ENCODE measurements around the gene ERBIN. TPM values are rescaled to one million over a fixed set of nuclear protein-coding genes. Genes with fewer than 3 reads are reported as not detected.

Gene ERBIN
- total RNA-seq, 4 donors from 2014 or later, result 27.4 to 62.6 (median 48.6) TPM

DNA sequence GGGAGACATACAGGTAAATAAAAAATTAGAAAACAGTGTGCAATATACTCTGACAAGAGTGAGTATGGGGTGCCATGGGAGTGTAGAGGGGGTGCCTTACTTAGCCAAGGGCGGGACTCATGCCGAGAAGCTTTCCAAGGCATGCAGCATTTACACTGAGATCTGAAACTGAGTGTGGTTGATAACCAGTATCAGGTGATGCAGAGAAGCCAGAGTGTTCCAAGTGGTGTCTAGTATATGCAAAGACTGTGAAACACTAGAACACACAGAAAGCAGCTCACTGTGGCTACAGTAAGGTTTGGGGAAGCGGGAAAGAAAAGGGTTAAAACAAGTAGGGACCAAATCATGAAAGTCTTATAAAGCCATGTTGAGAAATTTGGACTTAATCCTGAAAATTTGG lies 30.5 kb upstream of the ERBIN start:
- Histone ChIP-seq H3K4me3 (no peak overlapping the region), H3K36me3 (no peaks in the 10 kb centered on the region), H3K27me3 (no peaks in the 10 kb centered on the region), H3K9me3 (no peaks in the 10 kb centered on the region), H3K4me1 (no peaks in the 10 kb centered on the region), H3K27ac (no peak overlapping the region)
- TF ChIP-seq, protein P1, sequence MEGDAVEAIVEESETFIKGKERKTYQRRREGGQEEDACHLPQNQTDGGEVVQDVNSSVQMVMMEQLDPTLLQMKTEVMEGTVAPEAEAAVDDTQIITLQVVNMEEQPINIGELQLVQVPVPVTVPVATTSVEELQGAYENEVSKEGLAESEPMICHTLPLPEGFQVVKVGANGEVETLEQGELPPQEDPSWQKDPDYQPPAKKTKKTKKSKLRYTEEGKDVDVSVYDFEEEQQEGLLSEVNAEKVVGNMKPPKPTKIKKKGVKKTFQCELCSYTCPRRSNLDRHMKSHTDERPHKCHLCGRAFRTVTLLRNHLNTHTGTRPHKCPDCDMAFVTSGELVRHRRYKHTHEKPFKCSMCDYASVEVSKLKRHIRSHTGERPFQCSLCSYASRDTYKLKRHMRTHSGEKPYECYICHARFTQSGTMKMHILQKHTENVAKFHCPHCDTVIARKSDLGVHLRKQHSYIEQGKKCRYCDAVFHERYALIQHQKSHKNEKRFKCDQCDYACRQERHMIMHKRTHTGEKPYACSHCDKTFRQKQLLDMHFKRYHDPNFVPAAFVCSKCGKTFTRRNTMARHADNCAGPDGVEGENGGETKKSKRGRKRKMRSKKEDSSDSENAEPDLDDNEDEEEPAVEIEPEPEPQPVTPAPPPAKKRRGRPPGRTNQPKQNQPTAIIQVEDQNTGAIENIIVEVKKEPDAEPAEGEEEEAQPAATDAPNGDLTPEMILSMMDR (IDR thresholded peaks at IDR 0.05), result no peak
- no peak for TF ChIP-seq POLR2A (IDR thresholded peaks at IDR 0.05)
- DNase-seq, result no peak
- 84 to 90% methylated on average over 3 of the region's 3 CpGs for WGBS, 2 donors
- intact Hi-C loops (cut with DNase I), result no loop called here

DNA sequence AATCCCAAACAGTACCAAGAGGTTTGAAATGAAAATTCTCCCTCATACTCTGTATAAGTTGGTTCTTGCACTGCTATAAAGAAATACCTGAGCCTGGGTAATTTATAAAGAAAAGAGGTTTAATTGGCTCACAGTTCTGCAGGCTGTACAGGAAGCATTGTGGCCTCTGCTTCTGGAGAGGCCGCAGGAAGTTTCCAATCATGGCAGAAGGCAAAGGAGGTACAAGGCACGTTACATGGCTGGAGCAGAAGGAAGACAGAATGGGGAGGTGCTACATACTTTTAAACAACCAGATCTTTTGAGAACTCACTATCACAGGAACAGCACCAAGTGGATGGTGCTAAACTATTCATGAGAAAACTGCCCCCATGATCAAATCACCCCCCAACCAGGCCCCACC lies 25.6 kb upstream of the ERBIN start:
- Histone ChIP-seq H3K9me3 (no peaks in the 10 kb centered on the region), H3K27me3 (no peaks in the 10 kb centered on the region), H3K4me3 (no peak overlapping the region), H3K27ac (no peak overlapping the region), H3K36me3 (no peaks in the 10 kb centered on the region), H3K4me1 (no peaks in the 10 kb centered on the region)
- DNase-seq, result no peak
- TF ChIP-seq POLR2A (IDR thresholded peaks at IDR 0.05), result no peak
- TF ChIP-seq, protein P1 (IDR thresholded peaks at IDR 0.05), result no peak
- whole genome bisulfite sequencing, 2 donors, result 90 to 97% methylated on average over 2 of the region's 2 CpGs
- intact Hi-C loops (cut with DNase I), result no loop called here

DNA sequence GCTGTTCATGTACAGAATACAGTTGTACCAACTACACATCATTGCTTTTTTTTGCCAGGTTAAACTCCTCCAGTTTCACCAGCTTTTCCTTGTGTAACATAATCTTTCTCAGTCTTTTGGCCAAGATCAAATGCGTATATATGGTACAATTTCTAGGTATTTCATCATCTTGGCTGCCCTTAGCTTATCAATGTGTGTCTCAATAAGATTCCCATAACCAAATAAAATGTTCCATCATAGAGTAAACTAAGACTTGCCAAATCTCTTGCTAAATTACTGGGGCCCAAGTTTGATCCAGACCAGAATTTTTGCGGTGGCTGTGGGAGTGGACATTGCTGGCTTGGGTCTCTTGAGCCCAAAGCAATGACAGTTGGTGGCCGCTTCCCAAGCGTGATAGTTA lies 24.3 kb upstream of the ERBIN start:
- DNase-seq, result no peak
- WGBS, 2 donors, result 81 to 95% methylated on average over 4 of the region's 4 CpGs
- intact Hi-C loops (cut with DNase I), result no loop called here
- no peak for TF ChIP-seq POLR2A (IDR thresholded peaks at IDR 0.05)
- TF ChIP-seq, protein P1 (IDR thresholded peaks at IDR 0.05), result no peak
- Histone ChIP-seq H3K27me3 (no peaks in the 10 kb centered on the region), H3K4me1 (no peaks in the 10 kb centered on the region), H3K36me3 (no peaks in the 10 kb centered on the region), H3K9me3 (no peaks in the 10 kb centered on the region), H3K4me3 (no peak overlapping the region), H3K27ac (no peak overlapping the region)

DNA sequence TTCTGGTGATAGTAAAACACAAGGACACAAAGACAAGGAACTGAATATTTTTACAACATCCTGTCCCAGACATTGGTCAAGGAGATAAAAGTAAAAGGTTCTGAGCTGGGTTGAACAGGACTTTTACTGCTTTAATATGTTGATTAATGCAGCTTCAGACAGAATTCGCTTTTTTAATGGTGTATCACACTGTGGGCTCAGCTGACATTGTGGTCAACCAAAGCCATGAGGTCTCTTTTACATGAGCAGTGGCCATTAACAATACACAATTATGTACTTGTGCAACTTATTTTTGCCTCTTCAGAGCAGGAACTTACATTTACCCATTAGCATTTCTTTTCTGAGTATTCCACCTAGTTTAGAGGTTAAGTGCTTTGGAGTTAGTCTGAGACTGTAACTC lies 22.8 kb upstream of the ERBIN start:
- no peak for TF ChIP-seq POLR2A (IDR thresholded peaks at IDR 0.05)
- TF ChIP-seq, protein P1 (IDR thresholded peaks at IDR 0.05), result no peak
- DNase-seq, result no peak
- no peak overlapping the region for H3K4me3 ChIP-seq
- no peaks in the 10 kb centered on the region for H3K9me3 ChIP-seq
- WGBS, 2 donors, result 88 to 100% methylated on average over 1 of the region's 1 CpG
- intact Hi-C loops (cut with DNase I), result no loop called here
- no peak overlapping the region for H3K27ac ChIP-seq
- no peaks in the 10 kb centered on the region for H3K4me1 ChIP-seq
- H3K36me3 ChIP-seq, result no peaks in the 10 kb centered on the region
- no peaks in the 10 kb centered on the region for H3K27me3 ChIP-seq

DNA sequence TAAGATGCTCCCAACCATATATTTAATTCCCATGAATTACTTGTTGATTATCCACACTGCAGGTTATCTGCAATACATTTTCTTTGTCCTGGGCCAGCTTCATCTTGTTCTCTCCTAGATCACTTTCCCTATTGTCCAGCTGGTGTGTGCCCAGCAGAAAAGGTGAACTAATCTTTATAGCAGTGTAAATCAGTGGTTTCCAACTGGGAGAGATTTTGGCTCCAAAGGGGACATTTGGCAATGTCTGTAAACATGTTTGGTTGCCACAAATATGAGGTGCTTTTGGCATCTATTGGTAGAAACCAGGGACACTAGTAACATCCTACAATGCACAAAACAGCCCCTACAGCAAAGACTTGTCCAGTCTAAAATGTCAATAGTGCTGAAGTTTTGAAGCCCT lies 20.1 kb upstream of the ERBIN start:
- intact Hi-C loops (cut with DNase I), result no loop called here
- Histone ChIP-seq H3K9me3 (no peaks in the 10 kb centered on the region), H3K4me1 (no peaks in the 10 kb centered on the region), H3K4me3 (no peak overlapping the region), H3K36me3 (no peaks in the 10 kb centered on the region), H3K27me3 (no peaks in the 10 kb centered on the region), H3K27ac (no peak overlapping the region)
- DNase-seq, result no peak
- no peak for TF ChIP-seq POLR2A (IDR thresholded peaks at IDR 0.05)
- TF ChIP-seq, protein P1 (IDR thresholded peaks at IDR 0.05), result no peak

All from esophagus squamous epithelium (tissue), 5 donors.